Right atrium auricular region (tissue), 2 donors: ENCODE results near the gene LFNG. TPM values are rescaled to one million over a fixed set of nuclear protein-coding genes. Genes with fewer than 3 reads are reported as not detected.

Experiments used
- DNase-seq: peaks from one replicate; pipeline ENCODE4 v3.0.0-alpha.2; 2019; ENCODE audit warnings: low spot score
- H3K27ac ChIP-seq, 2 donors: fragments of 200-600 bp; sonication (generic); 1 replicate in 1 of 2; 2 replicates in 1 of 2; pipeline ENCODE4 v1.5.1; 2016 to 2019
- H3K27me3 ChIP-seq, 2 donors: fragments of 200-600 bp; sonication (generic); one replicate each; pipeline versions ENCODE4 v1.5.1 to v1.6.0; 2017 to 2019
- H3K36me3 ChIP-seq: fragments of 200-600 bp; sonication (generic); one replicate; pipeline ENCODE4 v1.5.1; 2016
- H3K4me1 ChIP-seq, 2 donors: fragments of 200-600 bp; sonication (generic); one replicate each; pipeline versions ENCODE4 v1.5.1 to v1.6.0; 2017 to 2019
- H3K4me3 ChIP-seq, 2 donors: fragments of 200-600 bp; sonication (generic); 1 replicate in 1 of 2; 2 replicates in 1 of 2; pipeline ENCODE4 v1.5.1; 2017 to 2019; ENCODE audit warnings: mild to moderate bottlenecking in 1 of 2, moderate library complexity in 1 of 2
- H3K9me3 ChIP-seq, 2 donors: fragments of 200-600 bp; sonication (generic); one replicate each; pipeline ENCODE4 v1.5.1; 2019
- total RNA-seq, 2 donors: library from RNA; depleted of rRNA; stranded (reverse); fragments of >200 nt; gene quantifications; one replicate each; pipeline ENCODE4 v1.1.0, GENCODE V29; 2016
- TF ChIP-seq, protein P1 (sequence below), 2 donors: fragments of 200-600 bp; sonication (generic); IDR thresholded peaks; one replicate each; pipeline ENCODE4 v1.5.1; 2019; ENCODE audit warnings: antibody characterized with exemption in 2 of 2

Gene LFNG
- total RNA-seq, 2 donors from 2014 or later = 3.8 to 4.3 TPM

DNA sequence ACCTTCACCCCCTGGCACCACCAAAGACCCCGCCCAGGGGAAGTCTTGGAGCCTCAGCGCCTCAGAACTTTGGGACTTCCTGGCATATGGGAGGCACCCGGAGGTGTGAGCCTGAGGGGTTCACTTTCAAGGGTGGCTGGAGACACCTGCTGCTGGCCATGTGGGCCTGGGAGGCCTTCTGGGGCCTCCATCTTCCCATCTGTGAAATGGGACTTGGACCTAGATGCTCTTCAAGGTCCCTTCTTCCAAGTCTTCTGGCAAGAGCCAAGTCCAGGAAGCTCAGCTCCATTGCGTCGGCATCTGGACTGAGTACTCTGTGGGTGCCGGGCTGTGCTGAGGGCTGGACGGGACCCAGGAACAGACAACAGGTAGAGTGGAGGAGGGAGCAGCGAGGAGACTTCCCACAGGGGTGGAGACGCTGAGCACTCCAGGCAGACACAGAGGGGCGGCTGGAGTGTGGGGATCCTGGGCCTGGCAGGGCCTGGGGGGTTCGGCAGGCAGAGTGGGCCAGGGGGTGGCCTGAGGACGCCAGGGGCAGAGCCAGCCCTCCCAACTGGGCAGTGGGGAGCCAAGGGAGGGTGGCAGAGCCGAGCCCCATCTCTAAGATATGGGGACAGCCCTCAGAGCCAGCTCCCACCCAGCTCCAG is 9.3 kb upstream of the LFNG start:
- peaks cover 0 to 51% of the 10 kb centered on the region in 2 donors for H3K4me1 ChIP-seq
- TF ChIP-seq, protein P1, sequence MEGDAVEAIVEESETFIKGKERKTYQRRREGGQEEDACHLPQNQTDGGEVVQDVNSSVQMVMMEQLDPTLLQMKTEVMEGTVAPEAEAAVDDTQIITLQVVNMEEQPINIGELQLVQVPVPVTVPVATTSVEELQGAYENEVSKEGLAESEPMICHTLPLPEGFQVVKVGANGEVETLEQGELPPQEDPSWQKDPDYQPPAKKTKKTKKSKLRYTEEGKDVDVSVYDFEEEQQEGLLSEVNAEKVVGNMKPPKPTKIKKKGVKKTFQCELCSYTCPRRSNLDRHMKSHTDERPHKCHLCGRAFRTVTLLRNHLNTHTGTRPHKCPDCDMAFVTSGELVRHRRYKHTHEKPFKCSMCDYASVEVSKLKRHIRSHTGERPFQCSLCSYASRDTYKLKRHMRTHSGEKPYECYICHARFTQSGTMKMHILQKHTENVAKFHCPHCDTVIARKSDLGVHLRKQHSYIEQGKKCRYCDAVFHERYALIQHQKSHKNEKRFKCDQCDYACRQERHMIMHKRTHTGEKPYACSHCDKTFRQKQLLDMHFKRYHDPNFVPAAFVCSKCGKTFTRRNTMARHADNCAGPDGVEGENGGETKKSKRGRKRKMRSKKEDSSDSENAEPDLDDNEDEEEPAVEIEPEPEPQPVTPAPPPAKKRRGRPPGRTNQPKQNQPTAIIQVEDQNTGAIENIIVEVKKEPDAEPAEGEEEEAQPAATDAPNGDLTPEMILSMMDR (IDR thresholded peaks at IDR 0.05) = no peak
- H3K27me3 ChIP-seq = no peaks in the 10 kb centered on the region
- no peaks in the 10 kb centered on the region for H3K9me3 ChIP-seq
- no peak overlapping the region for H3K4me3 ChIP-seq
- H3K27ac ChIP-seq = peak overlapping the region in 1 of 2 donors; percentile 42
- no peak for DNase-seq
- no peaks in the 10 kb centered on the region for H3K36me3 ChIP-seq

DNA sequence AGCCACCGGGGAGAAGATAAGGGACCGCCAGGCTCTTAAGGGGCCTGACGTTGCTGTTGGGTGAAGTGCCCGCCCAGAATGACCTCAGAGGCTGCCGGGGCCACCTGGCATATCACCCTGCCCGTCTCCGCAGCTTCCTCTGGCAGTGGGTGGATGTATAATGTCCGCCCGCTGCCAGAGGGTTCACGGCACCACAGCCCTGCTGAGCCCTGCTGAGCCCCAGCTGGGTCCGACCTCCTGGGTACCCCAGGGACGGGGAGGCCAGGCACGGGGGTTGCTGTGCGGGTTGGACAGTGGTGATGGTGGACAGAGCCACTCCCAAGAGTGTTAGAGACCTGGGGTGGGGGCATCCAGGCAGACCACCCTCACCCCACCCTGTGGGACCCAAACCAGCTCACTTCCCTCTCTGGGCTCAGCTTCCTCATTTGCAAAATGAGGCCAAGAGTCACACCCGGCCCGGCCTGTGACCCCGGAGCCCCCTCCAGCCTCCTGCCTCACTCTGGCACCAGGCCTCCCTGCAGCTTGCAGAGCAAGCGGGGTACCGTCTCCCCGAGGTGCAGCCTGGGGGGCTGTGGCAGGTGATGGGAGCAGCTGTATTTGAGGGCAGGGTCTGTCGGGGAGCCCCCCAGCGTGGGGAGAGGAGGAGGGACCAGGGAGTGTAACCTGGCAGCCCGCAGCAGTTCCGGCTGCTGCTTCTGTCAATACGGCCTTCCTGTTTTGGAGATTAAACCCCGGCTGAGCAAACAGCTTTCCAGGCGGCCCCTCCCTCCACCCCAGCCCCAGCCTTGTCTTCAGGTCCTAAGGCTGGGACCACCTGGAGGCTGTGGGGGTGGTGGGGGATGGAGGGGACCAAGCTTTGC is 8.4 kb upstream of the LFNG start:
- peaks cover 0 to 51% of the 10 kb centered on the region in 2 donors for H3K4me1 ChIP-seq

DNA sequence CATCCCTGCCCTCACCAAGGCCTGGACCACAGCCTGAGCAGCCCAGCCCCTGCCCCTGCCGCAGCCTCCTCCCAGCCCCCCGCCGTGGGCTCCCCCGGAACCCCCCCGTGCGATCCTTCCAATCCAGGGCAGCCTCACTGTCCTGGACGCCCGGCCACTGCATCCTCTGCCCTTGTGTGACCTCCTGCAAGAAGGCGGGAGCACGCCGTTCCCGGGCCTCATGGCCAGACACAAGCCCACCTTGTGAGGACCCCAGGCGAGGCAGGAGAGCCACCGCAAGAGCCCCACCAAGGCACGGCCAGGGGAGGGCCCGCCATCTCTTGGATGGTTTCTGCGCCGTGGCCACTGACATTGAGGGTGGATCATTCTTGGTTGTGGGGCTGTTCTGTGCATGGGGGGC is 7.8 kb upstream of the LFNG start:
- Histone ChIP-seq H3K9me3 (no peaks in the 10 kb centered on the region), H3K36me3 (no peaks in the 10 kb centered on the region), H3K4me1 (peaks cover 0 to 51% of the 10 kb centered on the region in 2 donors), H3K27me3 (no peaks in the 10 kb centered on the region), H3K27ac (peak overlapping the region in 1 of 2 donors; percentile 23), H3K4me3 (peak overlapping the region in 1 of 2 donors; percentile 13)
- TF ChIP-seq, protein P1 (IDR thresholded peaks at IDR 0.05) = no peak
- no peak for DNase-seq

More for the DNA sequence above, 8.4 kb upstream of the LFNG start:
- no peaks in the 10 kb centered on the region for H3K36me3 ChIP-seq
- H3K4me3 ChIP-seq = peak overlapping the region in 1 of 2 donors; percentile 13
- DNase-seq = no peak
- TF ChIP-seq, protein P1 (IDR thresholded peaks at IDR 0.05) = no peak
- H3K27ac ChIP-seq = peak overlapping the region; percentile 23 to 42
- no peaks in the 10 kb centered on the region for H3K9me3 ChIP-seq
- no peaks in the 10 kb centered on the region for H3K27me3 ChIP-seq

DNA sequence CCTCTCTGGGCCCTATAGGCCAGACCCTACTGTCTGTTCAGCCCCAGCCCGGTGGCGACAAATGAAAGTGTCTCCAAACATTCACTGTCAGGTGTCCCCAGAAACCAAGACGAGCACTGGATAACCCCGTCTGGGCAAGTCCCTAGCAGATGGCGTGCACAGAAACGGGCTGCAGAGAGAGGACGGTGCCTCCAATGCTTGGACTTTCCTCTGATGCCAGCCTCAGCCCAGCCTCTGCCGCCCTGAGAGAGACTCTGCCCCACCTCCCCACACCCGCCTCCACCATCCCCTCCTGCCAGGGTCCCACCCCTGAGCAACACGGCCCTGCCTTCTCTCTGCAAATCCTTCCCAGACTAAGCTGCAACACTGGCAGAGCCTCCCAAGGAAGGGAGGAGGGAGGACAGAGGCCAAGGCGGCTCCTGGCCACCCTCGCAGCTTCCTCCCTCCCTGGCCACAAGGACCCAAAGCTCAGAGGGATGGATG is 7.4 kb upstream of the LFNG start:
- Histone ChIP-seq H3K4me1 (peaks cover 0 to 51% of the 10 kb centered on the region in 2 donors), H3K27ac (no peak overlapping the region)
- no peak for DNase-seq

GRCh38 chr7:2512713-2513112 is 6.9 kb upstream of the LFNG start:
- Histone ChIP-seq H3K27ac (no peak overlapping the region), H3K27me3 (no peaks in the 10 kb centered on the region), H3K36me3 (no peaks in the 10 kb centered on the region), H3K4me3 (no peak overlapping the region), H3K4me1 (peaks cover 0 to 48% of the 10 kb centered on the region in 2 donors), H3K9me3 (no peaks in the 10 kb centered on the region)
- no peak for DNase-seq
- TF ChIP-seq, protein P1 (IDR thresholded peaks at IDR 0.05) = no peak

More for the DNA sequence above, 7.4 kb upstream of the LFNG start:
- Histone ChIP-seq H3K36me3 (no peaks in the 10 kb centered on the region), H3K27me3 (no peaks in the 10 kb centered on the region), H3K9me3 (no peaks in the 10 kb centered on the region), H3K4me3 (no peak overlapping the region)
- TF ChIP-seq, protein P1 (IDR thresholded peaks at IDR 0.05) = no peak
